ENCODE results near the gene PCDHGC4.

GRCh38 chr5:141495453-141495811, 10.6 kb downstream of the PCDHGC4 start:
- no peak for TF ChIP-seq CTCF (IDR thresholded peaks at IDR 0.05)
- no peak for TF ChIP-seq EZH2 (IDR thresholded peaks at IDR 0.05)
